Measurements from ENCODE around the gene NECTIN4. TPM values are rescaled to one million over a fixed set of nuclear protein-coding genes. Genes with fewer than 3 reads are reported as not detected.
"Not testable (repeated sequence)": the region's sequence is repeated elsewhere in the genome, so short reads cannot be mapped to it uniquely, and the experiment has no call there.

NECTIN4 gene
- polyA plus RNA-seq, 3 donors, result 0.07 TPM; not detected in 1

DNA sequence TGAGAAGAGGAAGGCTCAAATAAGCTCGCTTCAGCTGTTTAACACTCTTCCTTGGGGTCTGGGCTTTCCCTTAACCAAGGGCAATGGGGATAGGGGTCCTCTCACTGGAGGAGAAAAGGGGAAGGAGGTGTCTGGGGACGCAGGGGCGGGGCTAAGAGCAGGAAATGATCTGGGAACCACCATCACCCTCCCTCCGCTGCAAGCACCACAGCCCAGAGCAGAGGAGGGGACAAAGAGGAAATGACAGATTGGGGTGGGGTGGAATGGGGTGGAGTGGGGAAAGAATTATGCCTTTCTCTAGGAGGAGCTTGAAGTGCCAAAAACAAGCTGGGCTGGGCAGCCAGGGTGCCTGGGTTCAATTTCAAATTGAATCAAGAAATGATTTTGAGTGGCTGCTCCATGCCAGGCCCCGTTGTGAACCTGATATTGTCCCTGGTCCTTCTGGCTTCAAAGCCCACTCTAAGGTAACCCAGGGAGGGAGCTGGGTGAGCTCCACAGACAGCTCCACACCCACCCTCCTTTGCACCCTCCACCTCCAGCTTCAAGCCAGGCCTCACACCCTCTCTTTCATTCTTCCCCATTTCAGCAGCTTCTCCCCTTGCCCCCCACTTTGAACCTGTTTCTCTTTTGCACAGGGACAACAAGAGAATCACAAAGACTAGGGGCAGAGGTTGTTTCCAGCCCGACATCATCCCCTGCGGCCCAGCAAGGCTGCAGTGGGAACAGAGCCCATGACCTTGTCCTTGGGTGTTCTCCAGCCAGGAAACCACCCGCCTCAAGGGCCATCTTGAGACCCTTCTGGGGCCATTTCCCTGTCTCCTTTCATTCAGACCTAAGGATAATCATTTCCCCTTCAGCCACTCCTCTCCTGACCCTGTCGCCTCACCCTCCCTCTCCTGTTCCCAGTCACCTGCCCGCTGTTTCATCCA, 20.8 kb downstream of the NECTIN4 start:
- TF ChIP-seq, protein P1, sequence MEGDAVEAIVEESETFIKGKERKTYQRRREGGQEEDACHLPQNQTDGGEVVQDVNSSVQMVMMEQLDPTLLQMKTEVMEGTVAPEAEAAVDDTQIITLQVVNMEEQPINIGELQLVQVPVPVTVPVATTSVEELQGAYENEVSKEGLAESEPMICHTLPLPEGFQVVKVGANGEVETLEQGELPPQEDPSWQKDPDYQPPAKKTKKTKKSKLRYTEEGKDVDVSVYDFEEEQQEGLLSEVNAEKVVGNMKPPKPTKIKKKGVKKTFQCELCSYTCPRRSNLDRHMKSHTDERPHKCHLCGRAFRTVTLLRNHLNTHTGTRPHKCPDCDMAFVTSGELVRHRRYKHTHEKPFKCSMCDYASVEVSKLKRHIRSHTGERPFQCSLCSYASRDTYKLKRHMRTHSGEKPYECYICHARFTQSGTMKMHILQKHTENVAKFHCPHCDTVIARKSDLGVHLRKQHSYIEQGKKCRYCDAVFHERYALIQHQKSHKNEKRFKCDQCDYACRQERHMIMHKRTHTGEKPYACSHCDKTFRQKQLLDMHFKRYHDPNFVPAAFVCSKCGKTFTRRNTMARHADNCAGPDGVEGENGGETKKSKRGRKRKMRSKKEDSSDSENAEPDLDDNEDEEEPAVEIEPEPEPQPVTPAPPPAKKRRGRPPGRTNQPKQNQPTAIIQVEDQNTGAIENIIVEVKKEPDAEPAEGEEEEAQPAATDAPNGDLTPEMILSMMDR (IDR thresholded peaks at IDR 0.05), result no peak
- H3K36me3 Mint-ChIP-seq, result peaks cover 16 to 41% of the 10 kb centered on the region in 2 donors
- Histone ChIP-seq H3K27ac (ENCODE audit: low read depth in 1 of 2, low read length in 2 of 2) (peak overlapping the region; percentile 93 to 97), H3K27me3 (ENCODE audit: control insufficient read depth in 2 of 2, insufficient read depth in 2 of 2, low read length in 2 of 2) (no peaks in the 10 kb centered on the region), H3K9ac (ENCODE audit: insufficient read depth, low read length, poor library complexity, severe bottlenecking) (peak overlapping the region; percentile 97), H3K4me2 (replicated peaks; ENCODE audit: extremely low read depth, low read length, poor library complexity, severe bottlenecking) (peak overlapping the region; percentile 84), H4K20me1 (ENCODE audit: insufficient read depth, low read length) (peaks cover 32% of the 10 kb centered on the region), H3K4me1 (ENCODE audit: control insufficient read depth in 1 of 2, insufficient read depth in 2 of 2, low read length in 2 of 2) (peaks cover 52 to 67% of the 10 kb centered on the region in 2 donors), H3K4me3 (replicated peaks in 1 of 3; ENCODE audit: low read depth in 2 of 3, low read length in 3 of 3) (peak overlapping the region; percentile 85 to 97 (median 96)), H2AFZ (ENCODE audit: insufficient read depth, low read depth, low read length, poor library complexity, severe bottlenecking) (no peak overlapping the region), H3K36me3 (replicated peaks in 1 of 2; ENCODE audit: control insufficient read depth in 1 of 2, insufficient read depth in 2 of 2, low read length in 2 of 2) (peaks cover 9 to 16% of the 10 kb centered on the region in 2 donors), H3K79me2 (ENCODE audit: insufficient read depth, low read length) (peaks cover 69% of the 10 kb centered on the region), H3K9me3 (replicated peaks in 1 of 2; ENCODE audit: control insufficient read depth in 1 of 2, insufficient read depth in 1 of 2, low read length in 2 of 2) (no peaks in the 10 kb centered on the region)
- peak overlapping the region; percentile 98 to 100 (median 99) for H3K27ac Mint-ChIP-seq
- H3K4me3 Mint-ChIP-seq, result peak overlapping the region; percentile 99
- WGBS (ENCODE audit: insufficient coverage), result 0% methylated on average over 6 of the region's 10 CpGs
- peaks cover 66% of the 10 kb centered on the region for H3K4me1 Mint-ChIP-seq
- intact Hi-C loops (cut with micrococcal nuclease), result loop anchor here in 1 of 2 donors (2.0 to 5.0 kb wide), 4 partner anchors 22 to 70 kb away; partner anchors contain the start of genes NIT1 and PFDN2
- peaks cover 0 to 2% (median 0%) of the 10 kb centered on the region in 7 donors for H3K9me3 Mint-ChIP-seq
- H3K27me3 Mint-ChIP-seq (ENCODE audit: low read depth in 3 of 3), result peaks cover 0 to 2% (median 1%) of the 10 kb centered on the region in 3 donors
- DNase-seq, result peak; percentile 95 to 99 (median 97)

DNA sequence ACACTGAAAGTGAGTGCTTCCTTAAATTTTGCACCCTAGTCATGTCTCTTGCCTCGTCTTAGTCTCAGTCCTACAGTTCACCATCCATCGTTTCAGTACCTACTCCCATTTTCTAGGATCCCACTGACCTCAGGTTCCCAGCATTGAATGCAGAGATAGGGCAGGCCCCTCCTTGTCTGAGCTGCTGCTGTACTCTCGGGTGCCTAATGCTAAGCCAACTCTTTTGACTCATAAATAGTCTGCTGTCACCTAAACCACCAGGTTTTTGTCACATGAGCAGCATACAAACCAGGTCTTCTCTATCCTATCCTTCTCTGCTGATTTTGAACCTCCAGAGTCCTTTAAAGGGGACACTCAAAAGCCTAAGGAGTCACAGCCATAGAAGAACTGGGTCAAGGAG, 22.7 kb downstream of the NECTIN4 start:
- H3K36me3 ChIP-seq (replicated peaks in 1 of 2; ENCODE audit: control insufficient read depth in 1 of 2, insufficient read depth in 2 of 2, low read length in 2 of 2), result peaks cover 16 to 35% of the 10 kb centered on the region in 2 donors
- peaks cover 48 to 59% of the 10 kb centered on the region in 2 donors for H3K4me1 ChIP-seq (ENCODE audit: control insufficient read depth in 1 of 2, insufficient read depth in 2 of 2, low read length in 2 of 2)
- peak overlapping the region; percentile 93 to 97 for H3K27ac ChIP-seq (ENCODE audit: low read depth in 1 of 2, low read length in 2 of 2)
- H3K79me2 ChIP-seq (ENCODE audit: insufficient read depth, low read length), result peaks cover 88% of the 10 kb centered on the region
- no peaks in the 10 kb centered on the region for H3K9me3 ChIP-seq (replicated peaks in 1 of 2; ENCODE audit: control insufficient read depth in 1 of 2, insufficient read depth in 1 of 2, low read length in 2 of 2)
- peaks cover 67% of the 10 kb centered on the region for H3K4me1 Mint-ChIP-seq
- H3K27ac Mint-ChIP-seq, result peak overlapping the region; percentile 98 to 100 (median 99)
- no peak overlapping the region for H2AFZ ChIP-seq (ENCODE audit: insufficient read depth, low read depth, low read length, poor library complexity, severe bottlenecking)
- H3K27me3 Mint-ChIP-seq (ENCODE audit: low read depth in 3 of 3), result peaks cover 0 to 2% (median 1%) of the 10 kb centered on the region in 3 donors
- peaks cover 30 to 56% of the 10 kb centered on the region in 2 donors for H3K36me3 Mint-ChIP-seq
- H3K4me3 ChIP-seq (replicated peaks in 1 of 3; ENCODE audit: low read depth in 2 of 3, low read length in 3 of 3), result peak overlapping the region; percentile 1 to 96 (median 10)
- TF ChIP-seq, protein P1 (IDR thresholded peaks at IDR 0.05), result no peak
- peak overlapping the region; percentile 84 for H3K4me2 ChIP-seq (replicated peaks; ENCODE audit: extremely low read depth, low read length, poor library complexity, severe bottlenecking)
- H4K20me1 ChIP-seq (ENCODE audit: insufficient read depth, low read length), result peaks cover 50% of the 10 kb centered on the region
- peak overlapping the region; percentile 32 for H3K9ac ChIP-seq (ENCODE audit: insufficient read depth, low read length, poor library complexity, severe bottlenecking)
- intact Hi-C loops (cut with micrococcal nuclease), result loop anchor here (1.0 to 5.0 kb wide), 2 partner anchors 19 to 51 kb away; partner anchors contain the start of genes NIT1 (in 1 of the 2) and PFDN2 (in 1 of the 2)
- WGBS (ENCODE audit: insufficient coverage), result 38% methylated on average over 3 of the region's 3 CpGs
- peak overlapping the region; percentile 99 for H3K4me3 Mint-ChIP-seq
- DNase-seq, result peak in 1 of 3 donors; percentile 21
- H3K27me3 ChIP-seq (ENCODE audit: control insufficient read depth in 2 of 2, insufficient read depth in 2 of 2, low read length in 2 of 2), result no peaks in the 10 kb centered on the region
- H3K9me3 Mint-ChIP-seq, result peaks cover 0 to 2% (median 0%) of the 10 kb centered on the region in 7 donors

DNA sequence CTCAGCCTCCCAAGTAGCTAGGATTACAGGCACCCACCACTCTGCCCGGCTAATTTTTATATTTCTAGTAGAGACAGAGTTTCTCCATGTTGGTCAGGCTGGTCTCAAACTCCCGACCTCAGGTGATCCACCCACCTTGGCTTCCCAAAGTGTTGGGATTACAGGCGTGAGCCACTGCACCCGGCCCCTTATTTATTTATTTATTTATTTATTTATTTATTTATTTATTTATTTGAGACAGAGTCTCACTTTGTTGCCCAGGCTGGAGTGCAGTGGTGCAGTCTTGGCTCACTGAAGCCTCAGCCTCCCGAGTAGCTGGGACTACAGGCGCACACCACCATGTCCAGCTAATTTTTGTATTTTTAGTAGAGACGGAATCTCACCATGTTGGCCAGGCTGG, 23.7 kb downstream of the NECTIN4 start:
- peaks cover 33 to 65% of the 10 kb centered on the region in 2 donors for H3K36me3 Mint-ChIP-seq
- H3K27ac ChIP-seq (ENCODE audit: low read depth in 1 of 2, low read length in 2 of 2), result peak overlapping the region; percentile 93 to 97
- not testable (repeated sequence) for DNase-seq; H3K27me3 ChIP-seq (ENCODE audit: control insufficient read depth in 2 of 2, insufficient read depth in 2 of 2, low read length in 2 of 2); H3K9ac ChIP-seq (ENCODE audit: insufficient read depth, low read length, poor library complexity, severe bottlenecking); H3K4me3 Mint-ChIP-seq; H3K9me3 ChIP-seq (replicated peaks in 1 of 2; ENCODE audit: control insufficient read depth in 1 of 2, insufficient read depth in 1 of 2, low read length in 2 of 2); H3K27me3 Mint-ChIP-seq (ENCODE audit: low read depth in 3 of 3); H2AFZ ChIP-seq (ENCODE audit: insufficient read depth, low read depth, low read length, poor library complexity, severe bottlenecking); H3K9me3 Mint-ChIP-seq
- peaks cover 92% of the 10 kb centered on the region for H3K79me2 ChIP-seq (ENCODE audit: insufficient read depth, low read length)
- WGBS (ENCODE audit: insufficient coverage), result 100% methylated on average over 2 of the region's 7 CpGs
- H3K4me1 Mint-ChIP-seq, result peaks cover 57% of the 10 kb centered on the region
- H3K4me2 ChIP-seq (replicated peaks; ENCODE audit: extremely low read depth, low read length, poor library complexity, severe bottlenecking), result peak overlapping the region; percentile 84
- H3K27ac Mint-ChIP-seq, result peak overlapping the region in 6 of 7 donors; percentile 50 to 100 (median 99)
- H3K36me3 ChIP-seq (replicated peaks in 1 of 2; ENCODE audit: control insufficient read depth in 1 of 2, insufficient read depth in 2 of 2, low read length in 2 of 2), result peaks cover 21 to 45% of the 10 kb centered on the region in 2 donors
- peak overlapping the region in 1 of 3 experiments; percentile 96 for H3K4me3 ChIP-seq (replicated peaks in 1 of 3; ENCODE audit: low read depth in 2 of 3, low read length in 3 of 3)
- H4K20me1 ChIP-seq (ENCODE audit: insufficient read depth, low read length), result peaks cover 60% of the 10 kb centered on the region
- intact Hi-C loops (cut with micrococcal nuclease), result loop anchor here (1.0 to 5.0 kb wide), 2 partner anchors 18 to 52 kb away; partner anchors contain the start of genes NIT1 (in 1 of the 2) and PFDN2 (in 1 of the 2)
- peaks cover 38 to 49% of the 10 kb centered on the region in 2 donors for H3K4me1 ChIP-seq (ENCODE audit: control insufficient read depth in 1 of 2, insufficient read depth in 2 of 2, low read length in 2 of 2)

Data from CD14-positive monocyte (primary cell).